DND-41 (cell line): ENCODE results near the gene PSMB4.

Experiments used
- EZH2 ChIP-seq: IDR thresholded peaks from 3 replicates; pipeline ENCODE4 v1.6.1; 2012; ENCODE audit warnings: borderline replicate concordance, low read depth, mild to moderate bottlenecking, moderate library complexity, low read length, inconsistent platforms; ENCODE audit not compliant: severe bottlenecking
- TF ChIP-seq, protein P1 (sequence below): IDR thresholded peaks from 2 replicates; pipeline ENCODE4 v1.5.1; 2012; ENCODE audit warnings: borderline replicate concordance, low read length, moderate library complexity, mild to moderate bottlenecking; ENCODE audit not compliant: poor library complexity, severe bottlenecking; ENCODE audit errors: extremely low read depth

DNA sequence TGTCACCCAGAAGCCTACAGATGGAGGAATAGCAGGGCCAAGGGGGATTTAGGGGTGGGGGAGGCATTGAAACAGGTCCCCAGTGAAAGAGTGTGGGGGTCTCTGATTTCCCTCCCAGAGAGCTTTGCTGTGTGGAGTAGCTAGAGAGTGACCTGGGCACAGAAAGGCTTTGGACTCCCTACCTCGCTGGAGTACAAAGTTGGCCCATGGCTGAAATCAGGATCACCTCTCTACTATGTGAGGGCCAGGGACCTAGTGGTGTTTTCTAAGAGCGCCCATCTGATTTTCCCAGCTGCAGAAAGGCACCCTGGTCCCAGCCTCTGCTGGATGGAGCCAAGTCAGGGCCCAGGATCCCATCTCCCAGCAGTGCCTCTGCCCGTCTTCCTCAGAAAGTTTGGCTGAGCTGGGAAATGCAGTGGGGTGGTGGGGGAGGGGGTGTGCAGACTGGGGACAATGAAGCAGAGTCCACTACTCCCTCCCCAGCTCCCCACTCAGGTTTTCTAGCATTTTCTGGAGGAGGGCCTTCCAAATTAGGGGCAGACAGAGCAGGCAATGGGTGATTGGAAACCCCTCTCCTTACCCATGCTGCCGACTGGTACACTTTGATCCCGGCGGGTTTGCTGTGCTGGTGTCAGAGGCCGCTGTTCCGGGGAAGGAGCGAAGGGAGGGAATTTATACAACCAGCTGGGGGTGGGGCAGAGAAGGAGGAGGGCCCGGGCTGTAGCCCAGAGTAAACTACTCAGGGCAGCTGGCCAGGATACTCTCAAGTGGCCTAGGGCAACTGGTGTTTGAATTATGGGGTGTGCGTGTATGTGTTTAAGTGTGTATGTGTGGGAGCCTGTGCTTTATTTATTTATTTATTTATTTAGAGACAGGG is 27.1 kb upstream of the PSMB4 start, which contains the start of gene SELENBP1:
- TF ChIP-seq, protein P1, sequence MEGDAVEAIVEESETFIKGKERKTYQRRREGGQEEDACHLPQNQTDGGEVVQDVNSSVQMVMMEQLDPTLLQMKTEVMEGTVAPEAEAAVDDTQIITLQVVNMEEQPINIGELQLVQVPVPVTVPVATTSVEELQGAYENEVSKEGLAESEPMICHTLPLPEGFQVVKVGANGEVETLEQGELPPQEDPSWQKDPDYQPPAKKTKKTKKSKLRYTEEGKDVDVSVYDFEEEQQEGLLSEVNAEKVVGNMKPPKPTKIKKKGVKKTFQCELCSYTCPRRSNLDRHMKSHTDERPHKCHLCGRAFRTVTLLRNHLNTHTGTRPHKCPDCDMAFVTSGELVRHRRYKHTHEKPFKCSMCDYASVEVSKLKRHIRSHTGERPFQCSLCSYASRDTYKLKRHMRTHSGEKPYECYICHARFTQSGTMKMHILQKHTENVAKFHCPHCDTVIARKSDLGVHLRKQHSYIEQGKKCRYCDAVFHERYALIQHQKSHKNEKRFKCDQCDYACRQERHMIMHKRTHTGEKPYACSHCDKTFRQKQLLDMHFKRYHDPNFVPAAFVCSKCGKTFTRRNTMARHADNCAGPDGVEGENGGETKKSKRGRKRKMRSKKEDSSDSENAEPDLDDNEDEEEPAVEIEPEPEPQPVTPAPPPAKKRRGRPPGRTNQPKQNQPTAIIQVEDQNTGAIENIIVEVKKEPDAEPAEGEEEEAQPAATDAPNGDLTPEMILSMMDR, result no peak
- no peak for TF ChIP-seq EZH2
